ENCODE results near the gene PPHLN1.
A peak's percentile ranks its signal among the peaks of the same experiment; 100 is the strongest.

Gene PPHLN1

GRCh38 chr12:42447371-42447786, 121.4 kb downstream of the PPHLN1 start:
- no peak overlapping the region for H3K27ac Mint-ChIP-seq
- no peak for DNase-seq (ENCODE audit: low spot score)
- no peaks in the 10 kb centered on the region for H3K4me1 Mint-ChIP-seq (ENCODE audit: low read depth)
- no peaks in the 10 kb centered on the region for H3K9me3 Mint-ChIP-seq
- no peak overlapping the region for H3K4me3 Mint-ChIP-seq
- H3K27me3 Mint-ChIP-seq (ENCODE audit: low read depth), result no peaks in the 10 kb centered on the region
- H3K36me3 Mint-ChIP-seq (ENCODE audit: low read depth), result peaks cover 42% of the 10 kb centered on the region

DNA sequence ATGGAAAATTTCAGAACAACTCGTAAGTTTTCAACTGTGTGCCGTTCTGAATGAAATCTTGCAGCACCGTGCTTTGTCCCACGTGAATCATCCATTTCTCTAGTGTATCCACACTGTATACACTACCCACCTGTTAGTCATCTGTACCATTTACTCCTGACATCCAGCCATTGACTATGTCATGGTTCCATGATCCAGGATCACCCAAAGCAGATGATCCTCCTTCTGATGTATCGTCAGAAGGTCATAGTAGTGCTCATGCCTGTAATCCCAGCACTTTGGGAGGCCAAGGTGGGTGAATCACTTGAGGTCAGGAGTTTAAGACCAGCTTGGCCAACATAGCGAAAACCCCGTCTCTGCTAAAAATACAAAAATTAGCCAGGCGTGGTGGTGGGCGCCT, 122.9 kb downstream of the PPHLN1 start:
- DNase-seq (ENCODE audit: low spot score), result no peak
- no peaks in the 10 kb centered on the region for H3K27me3 Mint-ChIP-seq (ENCODE audit: low read depth)
- H3K36me3 Mint-ChIP-seq (ENCODE audit: low read depth), result peaks cover 33% of the 10 kb centered on the region
- no peak overlapping the region for H3K27ac Mint-ChIP-seq
- no peaks in the 10 kb centered on the region for H3K4me1 Mint-ChIP-seq (ENCODE audit: low read depth)
- no peaks in the 10 kb centered on the region for H3K9me3 Mint-ChIP-seq
- no peak overlapping the region for H3K4me3 Mint-ChIP-seq

GRCh38 chr12:42450248-42450647, 124.3 kb downstream of the PPHLN1 start:
- no peaks in the 10 kb centered on the region for H3K4me1 Mint-ChIP-seq (ENCODE audit: low read depth)
- no peak overlapping the region for H3K27ac Mint-ChIP-seq
- H3K27me3 Mint-ChIP-seq (ENCODE audit: low read depth), result no peaks in the 10 kb centered on the region
- H3K4me3 Mint-ChIP-seq, result no peak overlapping the region
- DNase-seq (ENCODE audit: low spot score), result no peak
- H3K9me3 Mint-ChIP-seq, result no peaks in the 10 kb centered on the region
- H3K36me3 Mint-ChIP-seq (ENCODE audit: low read depth), result peaks cover 29% of the 10 kb centered on the region

DNA sequence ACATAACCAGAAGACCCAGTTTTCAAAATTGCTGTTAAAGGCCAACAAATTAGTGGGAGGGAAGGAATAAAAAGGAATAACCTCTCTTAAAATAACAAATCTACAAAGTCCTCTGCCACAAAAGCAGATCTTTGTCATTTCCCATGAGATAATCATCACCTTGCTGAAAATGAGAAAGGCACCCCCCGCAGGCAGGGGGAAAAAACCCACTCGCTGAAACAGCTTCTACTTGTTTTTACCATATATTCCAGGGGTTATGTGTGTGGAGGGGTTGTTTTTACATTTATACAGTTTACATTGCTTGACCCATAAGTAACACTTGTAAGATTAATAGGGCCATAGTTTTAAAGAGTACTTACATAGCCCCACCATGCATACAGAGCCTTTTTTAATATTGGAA, 132.6 kb downstream of the PPHLN1 start:
- Mint-ChIP-seq H3K27me3 (ENCODE audit: low read depth) (no peaks in the 10 kb centered on the region), H3K9me3 (no peaks in the 10 kb centered on the region), H3K4me1 (ENCODE audit: low read depth) (no peaks in the 10 kb centered on the region), H3K27ac (no peak overlapping the region), H3K4me3 (no peak overlapping the region), H3K36me3 (ENCODE audit: low read depth) (no peaks in the 10 kb centered on the region)
- DNase-seq (ENCODE audit: low spot score), result no peak

DNA sequence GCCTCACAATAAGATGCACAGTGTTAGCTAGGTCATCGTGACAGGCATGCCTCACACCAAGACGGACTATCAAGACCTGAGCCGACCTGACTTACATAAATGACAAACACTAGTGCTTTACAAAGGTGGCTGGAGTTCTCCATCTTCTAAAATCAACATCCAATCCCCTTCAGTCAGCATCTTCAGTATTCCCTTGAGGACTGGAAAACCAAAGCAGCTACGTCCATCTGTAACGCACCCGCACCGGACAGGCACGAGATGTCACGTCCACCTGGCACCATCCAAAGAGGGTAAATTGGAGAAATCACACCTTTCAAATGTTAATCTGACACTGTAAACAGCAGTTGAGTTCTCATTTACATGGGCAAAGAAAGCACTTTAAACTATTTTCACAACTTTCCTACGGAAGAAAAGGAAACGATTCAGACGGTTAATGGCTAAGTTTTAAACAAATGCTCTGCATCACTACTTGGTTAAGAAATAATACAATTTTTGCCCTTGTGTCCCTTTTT, 133.4 kb downstream of the PPHLN1 start:
- no peaks in the 10 kb centered on the region for H3K4me1 Mint-ChIP-seq (ENCODE audit: low read depth)
- H3K4me3 Mint-ChIP-seq, result no peak overlapping the region
- no peak for DNase-seq (ENCODE audit: low spot score)
- no peaks in the 10 kb centered on the region for H3K9me3 Mint-ChIP-seq
- H3K36me3 Mint-ChIP-seq (ENCODE audit: low read depth), result no peaks in the 10 kb centered on the region
- no peak overlapping the region for H3K27ac Mint-ChIP-seq
- no peaks in the 10 kb centered on the region for H3K27me3 Mint-ChIP-seq (ENCODE audit: low read depth)

GRCh38 chr12:42462486-42462885, 136.5 kb downstream of the PPHLN1 start:
- H3K9me3 Mint-ChIP-seq, result no peaks in the 10 kb centered on the region
- H3K27ac Mint-ChIP-seq, result no peak overlapping the region
- H3K27me3 Mint-ChIP-seq (ENCODE audit: low read depth), result no peaks in the 10 kb centered on the region
- H3K4me1 Mint-ChIP-seq (ENCODE audit: low read depth), result no peaks in the 10 kb centered on the region
- no peaks in the 10 kb centered on the region for H3K36me3 Mint-ChIP-seq (ENCODE audit: low read depth)
- no peak for DNase-seq (ENCODE audit: low spot score)
- H3K4me3 Mint-ChIP-seq, result no peak overlapping the region

DNA sequence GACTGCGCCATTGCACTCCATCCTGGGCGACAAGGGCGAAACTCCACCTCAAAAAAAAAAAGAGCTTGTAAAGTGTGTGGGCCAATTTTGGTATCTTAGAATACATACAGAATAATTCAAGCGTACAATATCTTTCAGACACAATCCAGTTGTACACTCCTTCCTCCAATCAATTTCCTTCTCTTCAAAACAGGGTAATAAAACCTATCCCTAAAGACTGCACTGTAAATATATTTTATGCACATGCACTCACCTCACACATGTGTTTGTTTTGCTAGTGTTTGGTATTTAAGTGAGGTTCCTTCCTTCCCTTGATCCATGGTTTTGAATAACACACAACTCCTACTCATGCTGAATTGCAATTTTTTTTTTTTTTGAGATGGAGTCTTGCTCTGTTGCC, 137.7 kb downstream of the PPHLN1 start:
- Mint-ChIP-seq H3K36me3 (ENCODE audit: low read depth) (no peaks in the 10 kb centered on the region), H3K9me3 (no peaks in the 10 kb centered on the region), H3K4me3 (no peak overlapping the region), H3K27ac (no peak overlapping the region), H3K4me1 (ENCODE audit: low read depth) (peaks cover 5% of the 10 kb centered on the region), H3K27me3 (ENCODE audit: low read depth) (no peaks in the 10 kb centered on the region)
- no peak for DNase-seq (ENCODE audit: low spot score)

DNA sequence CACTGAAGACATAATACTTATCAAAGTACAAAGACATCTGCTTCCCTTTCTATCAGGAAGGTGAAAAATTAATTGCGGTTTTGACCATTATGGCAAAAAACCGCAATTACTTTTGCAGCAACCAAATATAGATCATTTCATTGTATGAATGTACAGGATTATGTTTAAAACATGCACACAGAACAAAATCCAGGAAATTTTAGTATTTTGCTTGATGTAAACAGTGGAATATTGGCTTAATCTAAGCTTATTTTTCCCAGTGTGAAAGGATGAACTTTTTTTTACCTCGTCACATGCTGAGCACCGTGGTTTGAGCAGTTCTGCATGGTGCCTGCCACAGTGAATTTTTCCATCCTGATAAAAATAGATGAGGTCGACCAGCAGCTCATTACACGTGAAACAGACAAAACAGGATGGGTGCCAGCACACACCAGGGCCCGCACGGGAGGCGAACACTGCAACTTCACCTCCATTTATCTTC, 142.4 kb downstream of the PPHLN1 start:
- H3K4me1 Mint-ChIP-seq (ENCODE audit: low read depth), result peaks cover 19% of the 10 kb centered on the region
- H3K27me3 Mint-ChIP-seq (ENCODE audit: low read depth), result peaks cover 4% of the 10 kb centered on the region
- no peak overlapping the region for H3K27ac Mint-ChIP-seq
- H3K36me3 Mint-ChIP-seq (ENCODE audit: low read depth), result no peaks in the 10 kb centered on the region
- no peaks in the 10 kb centered on the region for H3K9me3 Mint-ChIP-seq
- H3K4me3 Mint-ChIP-seq, result peak overlapping the region; percentile 84
- no peak for DNase-seq (ENCODE audit: low spot score)

DNA sequence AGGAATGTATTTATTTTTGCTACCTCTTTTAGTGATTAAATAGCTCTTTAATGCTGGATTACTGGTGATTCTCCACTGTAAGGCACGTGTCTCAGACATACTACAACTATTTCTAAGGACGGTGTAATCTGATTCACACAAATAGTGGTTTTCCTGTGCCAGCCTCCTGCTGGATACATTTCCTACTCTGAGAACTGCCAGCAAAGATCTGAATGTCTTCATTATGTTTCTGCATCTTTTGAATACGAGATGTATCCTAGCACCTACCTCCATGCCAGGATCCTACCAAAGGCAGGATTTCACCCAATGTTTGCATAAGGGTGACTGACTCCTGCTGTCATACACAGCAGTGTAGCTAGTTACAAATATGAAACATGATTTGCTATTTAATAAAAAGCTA, 143.0 kb downstream of the PPHLN1 start:
- peak overlapping the region; percentile 84 for H3K4me3 Mint-ChIP-seq

GRCh38 chr12:42469355-42470175, 143.6 kb downstream of the PPHLN1 start:
- Mint-ChIP-seq H3K4me1 (ENCODE audit: low read depth) (peaks cover 19% of the 10 kb centered on the region), H3K4me3 (peak overlapping the region; percentile 84), H3K9me3 (no peaks in the 10 kb centered on the region), H3K27me3 (ENCODE audit: low read depth) (peaks cover 6% of the 10 kb centered on the region), H3K36me3 (ENCODE audit: low read depth) (no peaks in the 10 kb centered on the region), H3K27ac (peak overlapping the region; percentile 33)
- DNase-seq (ENCODE audit: low spot score), result peak; percentile 7

More for the DNA sequence above, 143.0 kb downstream of the PPHLN1 start:
- H3K4me1 Mint-ChIP-seq (ENCODE audit: low read depth), result peaks cover 19% of the 10 kb centered on the region
- H3K9me3 Mint-ChIP-seq, result no peaks in the 10 kb centered on the region
- no peaks in the 10 kb centered on the region for H3K36me3 Mint-ChIP-seq (ENCODE audit: low read depth)
- peaks cover 4% of the 10 kb centered on the region for H3K27me3 Mint-ChIP-seq (ENCODE audit: low read depth)
- no peak overlapping the region for H3K27ac Mint-ChIP-seq
- no peak for DNase-seq (ENCODE audit: low spot score)

DNA sequence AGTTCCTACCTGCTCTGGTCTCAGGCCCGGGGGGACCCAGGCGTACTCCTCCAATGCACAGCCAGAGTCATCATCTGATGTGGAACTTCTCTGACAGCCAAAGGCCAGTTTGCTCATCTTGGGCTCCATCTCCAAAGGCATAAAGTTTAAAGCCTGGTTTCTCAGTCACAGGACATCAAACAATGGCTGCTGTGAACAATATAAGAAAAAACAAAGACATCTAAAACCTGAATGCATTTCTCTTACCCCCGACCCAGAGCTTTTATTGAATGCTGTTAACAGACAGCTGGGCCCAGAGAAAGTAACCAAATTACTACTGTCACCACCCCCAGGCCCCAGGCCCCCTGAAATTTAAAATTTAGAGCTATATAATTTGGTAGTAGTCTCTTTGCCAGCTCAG, 146.4 kb downstream of the PPHLN1 start:
- DNase-seq (ENCODE audit: low spot score), result no peak
- Mint-ChIP-seq H3K4me1 (ENCODE audit: low read depth) (peaks cover 19% of the 10 kb centered on the region), H3K27ac (no peak overlapping the region), H3K9me3 (no peaks in the 10 kb centered on the region), H3K36me3 (ENCODE audit: low read depth) (no peaks in the 10 kb centered on the region), H3K27me3 (ENCODE audit: low read depth) (peaks cover 10% of the 10 kb centered on the region), H3K4me3 (no peak overlapping the region)

GRCh38 chr12:42473130-42473529, 147.2 kb downstream of the PPHLN1 start:
- Mint-ChIP-seq H3K4me3 (no peak overlapping the region), H3K4me1 (ENCODE audit: low read depth) (peaks cover 19% of the 10 kb centered on the region), H3K9me3 (no peaks in the 10 kb centered on the region), H3K27ac (no peak overlapping the region), H3K36me3 (ENCODE audit: low read depth) (no peaks in the 10 kb centered on the region), H3K27me3 (ENCODE audit: low read depth) (peaks cover 13% of the 10 kb centered on the region)
- DNase-seq (ENCODE audit: low spot score), result no peak

GRCh38 chr12:42473561-42473960, 147.6 kb downstream of the PPHLN1 start:
- no peak overlapping the region for H3K4me3 Mint-ChIP-seq
- DNase-seq (ENCODE audit: low spot score), result no peak
- peaks cover 17% of the 10 kb centered on the region for H3K27me3 Mint-ChIP-seq (ENCODE audit: low read depth)
- H3K4me1 Mint-ChIP-seq (ENCODE audit: low read depth), result peaks cover 15% of the 10 kb centered on the region
- no peaks in the 10 kb centered on the region for H3K9me3 Mint-ChIP-seq
- no peaks in the 10 kb centered on the region for H3K36me3 Mint-ChIP-seq (ENCODE audit: low read depth)
- H3K27ac Mint-ChIP-seq, result no peak overlapping the region

DNA sequence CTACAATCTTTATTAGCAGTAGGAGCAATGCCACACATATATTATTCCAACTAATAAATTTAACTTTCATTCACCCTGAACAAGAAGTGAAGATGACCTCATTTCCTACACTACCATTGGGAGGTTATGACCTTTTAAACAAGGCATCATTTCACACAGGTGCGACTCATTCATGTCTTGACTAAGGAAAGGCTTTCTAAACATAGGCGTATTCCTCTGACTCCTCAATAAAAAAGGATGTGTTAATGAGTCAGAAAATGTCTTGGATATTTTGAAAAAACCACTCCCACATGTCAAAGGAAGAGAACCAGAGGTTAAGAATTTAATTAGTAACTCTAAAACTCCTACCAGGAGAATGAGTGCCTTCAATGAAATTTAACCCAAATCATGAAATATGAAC, 148.4 kb downstream of the PPHLN1 start:
- Mint-ChIP-seq H3K36me3 (ENCODE audit: low read depth) (no peaks in the 10 kb centered on the region), H3K4me1 (ENCODE audit: low read depth) (peaks cover 7% of the 10 kb centered on the region), H3K27ac (no peak overlapping the region)

More for the DNA sequence above, 148.4 kb downstream of the PPHLN1 start:
- DNase-seq (ENCODE audit: low spot score), result no peak
- Mint-ChIP-seq H3K9me3 (no peaks in the 10 kb centered on the region), H3K4me3 (no peak overlapping the region), H3K27me3 (ENCODE audit: low read depth) (peaks cover 25% of the 10 kb centered on the region)
